SU-DHL-6 (cell line): Measurements from ENCODE around the gene FAM53B.

Experiments used
- EZH2phosphoT487 ChIP-seq: fragments of 200-600 bp; sonication (generic), shearing (Covaris generic); conservative IDR thresholded peaks from 2 replicates; pipeline ENCODE4 v1.6.1; 2018; ENCODE audit warnings: mild to moderate bottlenecking, antibody characterized with exemption, low read length, moderate library complexity, mixed read lengths
- TF ChIP-seq, protein P1 (sequence below): fragments of 200-600 bp; sonication (generic); IDR thresholded peaks from one replicate; pipeline ENCODE4 v1.5.1; 2017; ENCODE audit warnings: antibody characterized with exemption, mild to moderate bottlenecking, low read length, moderate library complexity; ENCODE audit not compliant: insufficient read depth, poor library complexity, severe bottlenecking

DNA sequence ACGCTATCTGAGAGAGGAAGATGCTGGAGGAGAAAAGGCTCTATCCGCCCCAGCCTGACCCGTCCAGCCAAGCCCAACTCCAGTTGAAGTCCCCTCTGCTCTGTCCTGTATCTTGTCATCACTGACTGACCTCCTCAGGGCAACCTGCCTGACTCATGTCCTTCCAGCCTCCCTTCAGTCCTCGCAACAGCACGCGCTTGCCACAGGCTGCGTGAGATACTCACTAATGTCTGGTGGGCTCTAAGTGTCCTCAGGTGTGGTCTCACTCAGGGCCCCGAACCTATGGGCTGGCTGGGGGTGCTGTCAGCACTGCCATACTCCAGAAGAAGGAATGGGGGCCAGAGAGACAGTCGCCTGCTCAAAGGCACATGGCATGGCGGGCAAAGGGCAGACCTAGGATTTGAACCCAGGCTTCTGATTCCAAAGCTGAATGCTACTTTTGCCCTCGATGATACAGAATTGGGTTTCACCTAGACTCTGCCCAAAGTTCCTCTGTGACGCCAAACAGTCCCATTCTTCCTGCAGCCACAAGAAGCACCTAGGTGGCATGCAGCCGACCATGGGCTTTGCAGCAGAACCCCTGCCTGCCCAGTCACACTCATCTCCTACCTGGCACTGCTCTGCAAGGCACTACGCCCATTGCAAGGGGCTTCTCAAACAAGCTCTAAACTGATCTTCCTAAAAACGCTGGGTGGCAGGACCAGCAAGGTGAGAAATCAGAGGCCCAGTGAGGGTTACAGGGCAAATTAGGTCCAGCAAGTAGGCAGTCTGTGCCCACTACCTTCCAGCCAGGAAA lies 8.5 kb downstream of the FAM53B start:
- TF ChIP-seq, protein P1, sequence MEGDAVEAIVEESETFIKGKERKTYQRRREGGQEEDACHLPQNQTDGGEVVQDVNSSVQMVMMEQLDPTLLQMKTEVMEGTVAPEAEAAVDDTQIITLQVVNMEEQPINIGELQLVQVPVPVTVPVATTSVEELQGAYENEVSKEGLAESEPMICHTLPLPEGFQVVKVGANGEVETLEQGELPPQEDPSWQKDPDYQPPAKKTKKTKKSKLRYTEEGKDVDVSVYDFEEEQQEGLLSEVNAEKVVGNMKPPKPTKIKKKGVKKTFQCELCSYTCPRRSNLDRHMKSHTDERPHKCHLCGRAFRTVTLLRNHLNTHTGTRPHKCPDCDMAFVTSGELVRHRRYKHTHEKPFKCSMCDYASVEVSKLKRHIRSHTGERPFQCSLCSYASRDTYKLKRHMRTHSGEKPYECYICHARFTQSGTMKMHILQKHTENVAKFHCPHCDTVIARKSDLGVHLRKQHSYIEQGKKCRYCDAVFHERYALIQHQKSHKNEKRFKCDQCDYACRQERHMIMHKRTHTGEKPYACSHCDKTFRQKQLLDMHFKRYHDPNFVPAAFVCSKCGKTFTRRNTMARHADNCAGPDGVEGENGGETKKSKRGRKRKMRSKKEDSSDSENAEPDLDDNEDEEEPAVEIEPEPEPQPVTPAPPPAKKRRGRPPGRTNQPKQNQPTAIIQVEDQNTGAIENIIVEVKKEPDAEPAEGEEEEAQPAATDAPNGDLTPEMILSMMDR: no peak
- no peak for TF ChIP-seq EZH2phosphoT487
